GM18870 (cell line): ENCODE data around the gene ARHGAP26.
"Not testable (repeated sequence)": the region's sequence is repeated elsewhere in the genome, so short reads cannot be mapped to it uniquely, and the experiment has no call there.

Experiments used
- ATAC-seq: cut with Tn5 transposase; IDR thresholded peaks from one replicate; pipeline ENCODE4 v1.9.1; 2021; ENCODE audit warnings: moderate library complexity; ENCODE audit not compliant: unreplicated experiment

The ARHGAP26 gene

DNA sequence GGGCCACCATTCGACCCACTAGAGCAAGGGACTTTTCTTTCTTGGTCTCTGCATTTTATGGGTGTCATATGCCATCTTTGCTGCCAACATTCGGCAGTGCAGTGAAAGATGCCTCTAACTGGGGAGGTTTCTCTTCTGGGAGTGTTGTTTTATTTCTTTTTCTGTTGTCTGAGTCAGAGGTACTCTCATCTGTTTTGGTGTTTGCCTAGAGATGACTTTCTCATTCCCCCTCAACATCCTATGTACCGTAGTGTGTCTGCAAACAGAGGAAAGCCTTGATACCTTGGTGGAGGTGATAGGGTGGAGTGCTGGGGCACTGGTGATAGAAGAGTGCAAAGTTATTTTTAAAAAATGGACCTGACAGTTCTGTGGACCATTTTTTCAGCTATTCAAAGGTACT is 182.1 kb downstream of the ARHGAP26 start:
- no peak for ATAC-seq

DNA sequence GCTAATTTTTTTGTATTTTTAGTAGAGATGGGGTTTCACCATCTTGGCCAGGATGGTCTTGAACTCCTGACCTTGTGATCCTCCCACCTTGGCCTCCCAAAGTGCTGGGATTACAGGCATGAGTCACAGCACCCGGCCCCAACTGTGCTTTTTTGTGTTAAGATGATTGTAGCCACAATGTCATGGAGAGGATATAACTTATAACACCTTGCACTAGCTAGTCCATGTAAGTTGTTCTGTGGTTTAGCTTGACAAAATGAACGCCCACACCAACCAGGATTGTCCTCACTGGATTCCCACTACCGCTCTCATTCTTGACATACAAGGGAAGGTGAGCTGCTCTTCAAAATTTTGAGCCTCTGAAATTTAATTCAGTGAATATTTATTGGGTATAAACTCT is 182.7 kb downstream of the ARHGAP26 start:
- not testable (repeated sequence) for ATAC-seq

DNA sequence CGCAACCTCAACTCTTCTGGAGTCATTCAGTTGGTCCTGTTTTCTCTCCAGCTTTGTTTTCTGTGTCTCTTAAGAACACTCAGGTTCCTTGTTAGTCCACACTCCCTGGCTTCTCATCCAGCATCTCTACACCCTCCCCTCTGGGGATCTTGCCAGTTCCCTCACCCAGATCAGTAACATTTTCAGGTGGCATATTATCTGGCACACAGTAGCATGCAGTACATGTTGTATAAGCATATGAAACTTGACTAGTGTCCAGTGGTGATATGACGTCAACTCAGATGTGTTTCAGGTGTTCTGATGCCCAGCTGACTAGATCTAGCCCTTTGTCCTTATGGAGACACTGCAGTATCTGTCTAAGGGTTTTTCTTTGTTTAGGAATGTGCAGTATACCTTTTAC is 184.3 kb downstream of the ARHGAP26 start:
- no peak for ATAC-seq

DNA sequence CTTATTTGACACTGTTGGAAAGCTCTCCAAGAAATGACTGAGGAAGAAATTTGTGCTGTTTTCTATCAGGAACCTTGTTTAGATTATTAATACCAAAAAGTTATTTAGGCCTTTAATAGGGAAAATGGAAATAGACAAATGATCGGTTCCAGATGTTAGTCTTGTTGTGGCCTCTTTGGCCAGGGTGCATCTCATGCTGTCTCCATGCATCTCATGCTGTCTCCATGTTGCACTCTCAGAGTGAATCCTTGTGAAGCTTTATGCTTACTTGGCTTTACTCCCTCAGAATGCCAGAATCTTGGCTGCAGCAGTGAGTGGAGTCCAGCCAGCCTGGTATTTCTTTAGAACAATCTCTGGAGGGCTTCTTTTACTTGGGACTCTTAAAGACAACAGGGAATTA is 185.5 kb downstream of the ARHGAP26 start:
- no peak for ATAC-seq

DNA sequence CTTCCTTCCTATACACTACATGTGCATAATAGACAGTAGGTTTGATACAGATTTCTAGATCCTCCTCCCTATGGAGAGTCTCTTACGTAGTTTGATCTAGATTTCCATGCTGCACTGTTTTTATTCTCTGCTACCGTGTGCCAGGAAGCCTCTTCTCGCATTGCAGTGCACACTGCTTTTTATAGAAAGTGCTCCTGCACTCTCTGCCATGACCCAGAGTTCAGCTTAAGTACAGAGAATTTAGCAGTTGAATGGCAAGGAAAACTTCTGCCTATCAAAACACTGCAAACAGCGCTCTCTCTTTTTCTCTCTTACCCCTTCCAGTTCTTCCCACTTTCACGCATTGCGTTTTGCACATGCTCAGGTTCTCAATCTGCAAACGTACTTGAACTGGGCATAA is 187.4 kb downstream of the ARHGAP26 start:
- ATAC-seq: no peak

DNA sequence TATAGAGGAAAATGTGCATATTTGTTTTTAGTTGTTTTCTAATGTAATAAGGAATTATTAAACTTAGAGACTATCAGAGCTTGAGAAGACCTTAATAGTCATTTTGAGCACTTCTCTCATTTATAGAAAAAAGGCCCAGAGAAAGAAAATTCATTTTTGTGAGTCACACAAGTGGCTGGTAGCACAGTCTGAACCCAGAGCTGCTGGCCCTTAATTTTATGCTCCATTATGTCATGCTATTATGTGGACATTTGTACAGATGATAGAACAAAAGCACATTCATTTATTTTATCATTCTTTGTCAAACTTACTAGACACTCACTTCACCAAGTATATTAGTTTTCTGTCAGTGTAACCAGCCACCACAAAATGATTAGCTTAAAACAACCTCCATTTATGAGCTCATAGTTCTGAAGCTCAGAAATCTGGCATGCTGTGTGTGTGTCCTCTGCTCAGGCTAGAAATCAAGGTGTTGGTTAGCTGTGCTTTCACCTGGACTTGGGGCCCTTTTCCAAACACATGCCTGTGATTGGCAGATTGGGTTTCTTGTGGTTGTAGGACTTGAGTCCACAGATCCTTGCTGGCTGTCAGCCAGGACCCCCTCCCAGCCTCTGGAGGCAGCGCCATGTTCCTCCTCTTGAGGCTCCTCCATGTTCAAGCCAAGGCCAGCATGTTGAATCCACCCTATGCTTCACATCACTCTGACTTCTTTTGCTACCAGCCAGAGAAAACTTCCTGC is 188.9 kb downstream of the ARHGAP26 start:
- ATAC-seq: no peak

DNA sequence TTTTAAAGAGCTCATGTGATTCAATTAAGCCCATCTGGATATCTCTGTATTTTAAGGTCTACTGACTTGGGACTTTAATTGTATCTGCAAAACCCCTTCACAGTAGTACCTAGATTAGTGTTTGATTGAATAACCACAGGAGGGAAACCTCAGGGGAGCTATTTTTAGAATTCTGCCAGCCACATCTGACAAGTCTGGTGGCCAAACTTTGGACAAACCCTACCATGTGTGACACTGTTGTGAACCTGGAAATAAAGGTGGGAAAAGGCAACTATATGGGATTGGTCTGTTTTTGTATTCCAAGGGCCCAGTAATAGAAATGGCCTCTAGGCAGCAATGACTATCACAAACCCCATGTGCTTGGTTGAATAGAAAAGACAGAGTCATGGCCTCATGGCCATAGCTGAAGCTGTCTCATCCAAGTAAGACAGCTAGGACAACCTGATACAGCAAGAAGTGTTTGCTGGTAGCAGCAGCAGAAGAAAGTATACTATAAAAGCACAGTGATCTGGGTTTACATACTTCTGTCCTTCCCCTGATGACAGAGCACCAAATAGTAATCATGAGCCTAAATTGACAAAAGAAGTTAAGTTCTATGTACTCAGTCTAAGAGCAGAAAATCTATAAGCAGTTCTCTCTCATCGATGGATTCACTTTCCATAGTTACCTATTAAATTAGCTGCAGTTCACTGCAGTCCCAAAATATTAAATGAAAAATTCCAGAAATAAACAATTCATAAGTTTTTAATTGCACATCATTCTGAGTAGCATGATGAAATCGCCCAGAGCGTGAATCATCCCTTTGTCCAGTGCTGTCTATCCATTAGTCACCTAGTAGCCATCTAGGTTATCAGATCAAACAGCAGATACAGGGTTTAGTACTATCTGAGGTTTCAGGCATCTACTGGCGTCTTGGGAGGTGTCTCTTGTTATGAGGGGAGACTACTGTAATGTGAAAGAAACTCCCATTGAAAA is 189.8 kb downstream of the ARHGAP26 start:
- ATAC-seq: no peak

DNA sequence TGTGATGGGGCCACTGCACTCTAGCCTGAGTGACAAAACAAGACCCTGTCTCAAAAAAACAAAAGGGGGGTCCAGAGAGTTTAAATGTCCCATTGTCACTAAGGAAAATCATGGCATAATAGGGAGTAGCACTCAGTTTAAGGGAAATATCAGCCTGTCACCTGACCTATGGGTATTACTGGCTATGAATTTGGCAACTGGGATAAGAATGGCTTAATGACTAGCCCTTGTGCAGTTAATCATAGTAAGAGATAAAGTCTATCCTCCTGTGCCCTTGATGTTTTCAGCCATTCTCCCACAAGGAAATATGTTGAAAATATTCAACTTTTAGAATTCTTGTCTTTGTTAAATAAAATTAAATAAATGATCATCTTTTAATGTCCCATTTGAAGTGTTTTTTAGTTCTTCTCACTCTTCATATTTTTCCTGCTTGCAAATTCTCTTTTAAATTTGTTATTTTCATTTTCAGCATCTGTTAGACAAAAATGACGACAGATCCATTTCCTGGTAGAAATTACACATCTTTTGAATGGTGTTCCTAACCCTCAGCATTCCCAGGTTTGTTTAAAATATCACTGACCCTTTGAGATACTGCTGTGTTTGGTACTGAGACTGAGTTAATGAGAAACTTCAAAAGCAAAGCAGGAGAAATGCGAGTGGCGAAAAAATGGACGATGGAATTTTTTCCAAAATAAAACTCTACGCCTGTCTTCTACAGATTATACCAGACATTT is 191.4 kb downstream of the ARHGAP26 start:
- no peak for ATAC-seq

DNA sequence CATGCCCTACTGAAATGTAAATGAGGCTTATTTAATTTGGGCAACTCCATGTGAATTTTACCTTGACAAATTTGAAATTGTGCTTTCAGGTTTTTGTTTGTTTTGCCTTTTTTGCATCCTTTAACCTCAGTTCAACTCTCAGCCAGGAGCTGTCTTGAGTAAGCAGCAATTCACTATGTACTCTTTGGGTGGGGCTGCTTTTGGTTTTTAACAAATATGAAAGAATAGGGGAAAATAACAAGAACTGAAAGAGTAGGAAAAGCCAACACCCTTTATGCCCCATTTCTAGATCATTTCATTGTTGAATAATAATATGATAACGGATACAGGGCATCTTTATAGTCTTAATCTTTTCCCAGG is 192.0 kb downstream of the ARHGAP26 start:
- ATAC-seq: no peak

DNA sequence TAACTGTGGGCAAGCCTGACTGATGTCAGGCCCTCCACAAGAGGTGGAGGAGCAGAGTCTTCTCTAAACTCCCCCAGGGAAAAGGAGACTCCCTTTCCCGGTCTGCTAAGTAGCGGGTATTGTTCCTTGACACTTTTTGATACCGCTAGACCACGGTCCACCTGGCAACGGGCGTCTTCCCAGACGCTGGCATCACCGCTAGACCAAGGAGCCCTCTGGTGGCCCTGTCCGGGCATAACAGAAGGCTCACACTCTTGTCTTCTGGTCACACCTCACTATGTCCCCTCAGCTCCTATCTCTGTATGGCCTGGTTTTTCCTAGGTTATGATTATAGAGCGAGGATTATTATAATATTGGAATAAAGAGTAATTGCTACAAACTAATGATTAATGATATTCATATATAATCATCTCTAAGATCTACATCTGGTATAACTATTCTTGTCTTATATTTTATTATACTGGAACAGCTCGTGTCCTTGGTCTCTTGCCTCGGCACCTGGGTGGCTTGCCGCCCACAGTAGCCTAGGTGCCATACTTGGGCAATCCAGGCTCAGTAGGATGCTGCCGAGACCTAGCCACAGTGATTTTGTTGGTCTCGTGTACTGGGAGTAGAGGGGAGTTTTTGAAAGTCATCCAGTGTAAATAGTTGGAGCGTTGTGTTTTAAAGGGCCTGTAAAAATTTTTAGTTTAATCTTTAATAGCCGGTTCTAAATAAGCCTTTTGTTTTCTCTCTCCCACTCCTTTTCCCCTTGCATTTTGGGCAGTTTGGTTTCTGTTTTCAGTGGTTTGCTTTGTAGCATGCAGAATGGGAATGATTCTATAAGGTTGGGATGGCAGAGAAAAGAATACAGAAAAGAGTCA is 195.3 kb downstream of the ARHGAP26 start:
- not testable (repeated sequence) for ATAC-seq

DNA sequence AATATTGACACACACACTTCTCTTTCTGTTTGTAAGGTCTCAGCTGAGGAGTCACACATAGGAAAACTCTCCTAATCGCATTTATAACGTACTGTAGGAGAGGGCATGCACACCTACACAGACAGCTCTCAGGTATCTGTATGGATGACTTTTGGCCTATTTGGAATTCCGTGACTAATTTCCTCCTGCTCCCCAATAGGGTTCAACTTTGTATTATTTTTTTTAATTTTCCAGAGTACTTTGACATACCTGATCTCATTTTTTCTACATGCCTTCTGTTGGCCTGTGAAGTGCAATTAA is 195.9 kb downstream of the ARHGAP26 start:
- ATAC-seq: no peak

DNA sequence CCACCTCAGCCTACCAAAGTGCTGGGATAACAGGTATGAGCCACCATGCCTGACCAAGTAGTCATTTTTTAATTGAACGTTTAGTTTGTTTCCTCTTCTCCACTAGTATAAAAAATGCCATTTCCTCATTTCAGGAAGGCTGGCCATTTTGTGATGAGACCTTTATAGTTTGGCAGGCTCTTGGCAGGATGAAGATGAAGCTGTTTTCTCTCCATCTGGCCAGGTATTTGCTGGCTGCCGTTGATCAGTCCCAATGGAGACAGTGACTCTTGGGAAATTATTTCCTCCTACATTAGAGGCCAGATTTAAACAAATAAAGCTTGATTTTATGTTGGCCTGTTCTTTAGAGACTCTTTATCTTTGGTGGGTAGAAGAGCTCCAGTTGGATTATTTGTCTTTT is 199.0 kb downstream of the ARHGAP26 start:
- ATAC-seq: no peak

DNA sequence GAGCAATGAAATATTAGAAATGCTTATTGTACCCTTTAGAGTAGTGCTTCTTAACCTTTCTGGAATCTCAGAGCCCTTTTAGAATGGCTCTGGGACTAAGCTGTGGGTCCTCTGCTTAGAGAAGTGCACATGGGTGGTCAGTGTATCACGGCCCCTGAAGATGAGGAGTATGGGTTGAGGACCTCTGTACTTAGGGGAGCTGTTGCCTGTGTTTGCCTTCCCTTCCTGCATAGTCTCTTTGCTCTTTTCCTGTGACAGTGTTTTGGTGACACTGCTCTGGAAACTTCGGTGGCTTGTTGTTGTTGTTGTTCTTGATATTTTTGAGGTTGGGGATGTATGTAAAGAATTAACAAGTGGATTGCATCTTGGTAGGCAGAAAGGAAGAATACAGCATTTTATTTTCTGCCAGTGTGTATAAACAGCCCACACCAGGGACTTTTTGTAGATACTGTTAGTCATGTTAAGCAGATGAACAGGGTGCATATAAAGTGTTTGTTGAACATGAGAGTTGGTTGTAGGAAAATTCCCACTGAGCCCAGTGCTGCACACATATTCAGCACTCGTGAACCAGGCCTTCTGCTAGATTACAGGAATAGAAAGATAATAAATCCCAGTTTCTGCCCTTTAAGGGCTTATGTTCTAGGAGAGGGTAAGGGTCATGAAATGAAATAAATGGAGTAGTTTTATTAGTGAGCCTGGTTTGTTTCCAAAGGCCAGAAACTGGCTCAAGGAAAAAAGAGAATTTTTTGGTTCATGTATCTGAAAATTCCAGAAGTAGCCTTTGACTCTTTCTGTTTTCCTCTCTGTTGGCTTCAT is 199.7 kb downstream of the ARHGAP26 start:
- ATAC-seq: no peak

DNA sequence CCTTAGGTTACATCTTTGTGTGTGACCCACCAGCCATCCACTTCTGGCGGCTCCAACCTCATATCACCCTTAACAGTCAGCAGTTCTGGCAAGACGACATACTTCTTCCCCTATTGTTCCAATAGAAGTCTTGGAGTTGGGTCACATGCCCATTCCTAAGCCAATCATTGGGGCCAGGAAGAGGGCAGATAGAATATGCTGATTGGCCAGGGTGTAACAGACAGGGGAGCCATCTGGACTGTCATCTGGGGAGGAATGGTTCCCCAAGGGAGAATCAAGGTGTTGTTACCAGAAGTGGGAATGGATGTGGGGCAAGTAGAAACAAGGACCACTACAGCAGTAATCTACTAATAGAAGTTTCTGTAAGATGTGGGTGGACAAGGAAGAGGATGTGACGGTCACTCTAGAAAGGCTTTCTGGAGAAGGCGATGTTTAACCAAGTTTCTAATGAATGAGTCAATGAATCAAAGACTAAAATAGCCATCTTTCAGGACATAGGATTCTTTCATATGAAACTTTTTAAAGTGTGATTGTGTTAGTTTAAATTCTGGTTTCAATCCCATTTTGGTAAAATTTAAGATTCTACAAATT is 200.4 kb downstream of the ARHGAP26 start:
- no peak for ATAC-seq

DNA sequence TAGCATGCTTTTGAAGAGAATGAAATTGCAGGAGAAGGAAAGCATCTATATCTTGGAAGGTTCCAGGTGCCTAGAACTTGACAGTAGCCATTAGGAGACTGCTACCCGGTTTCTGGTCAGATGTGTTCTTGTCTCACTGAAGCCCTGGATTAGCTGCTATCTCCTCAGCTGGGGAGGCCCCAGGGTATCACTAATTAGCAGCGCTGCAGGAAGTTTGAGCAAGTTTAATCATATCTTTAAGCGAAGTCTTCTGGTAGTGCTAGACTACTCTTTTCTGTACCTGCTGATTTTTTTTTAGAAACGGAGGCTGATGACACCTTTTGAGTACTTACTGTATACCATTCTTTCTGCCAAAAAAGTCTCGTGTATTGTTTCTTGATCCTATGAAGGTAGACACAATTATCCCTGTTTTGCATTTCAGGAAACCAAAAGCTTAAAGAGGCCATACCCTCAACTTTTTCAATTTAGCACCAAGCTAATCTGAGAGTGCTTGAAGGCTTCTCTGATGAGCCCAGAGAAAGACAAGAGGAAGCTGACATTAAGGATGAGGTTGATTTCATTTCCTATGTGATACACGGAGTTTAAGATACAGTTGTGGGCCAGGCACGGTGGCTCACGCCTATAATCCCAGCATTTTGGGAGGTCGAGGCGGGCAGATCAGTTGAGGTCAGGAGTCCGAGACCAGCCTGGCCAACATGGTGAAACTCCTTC is 201.3 kb downstream of the ARHGAP26 start:
- no peak for ATAC-seq

DNA sequence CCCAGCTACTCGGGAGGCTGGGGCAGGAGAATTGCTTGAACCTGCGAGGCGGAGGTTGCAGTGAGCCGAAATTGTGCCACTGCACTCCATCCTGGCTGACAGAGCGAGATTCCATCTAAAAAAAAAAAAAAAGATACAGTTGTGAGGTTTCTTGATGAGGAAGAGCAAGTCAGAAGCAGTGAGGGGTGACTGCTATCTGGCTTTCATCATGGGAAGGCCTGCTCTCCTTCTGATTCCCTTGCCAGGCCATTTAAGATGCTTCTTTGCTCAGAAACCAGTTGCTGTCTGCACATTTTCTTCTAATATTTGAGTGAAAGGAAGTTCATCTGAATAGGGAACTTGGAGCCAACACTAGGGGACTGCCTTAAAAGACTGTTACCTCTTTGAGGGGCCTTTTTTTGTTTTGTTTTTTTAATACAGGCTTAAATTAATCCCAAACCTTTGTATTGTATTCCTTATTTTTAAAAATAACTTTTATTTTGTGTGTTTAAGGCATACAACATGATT is 201.9 kb downstream of the ARHGAP26 start:
- no peak for ATAC-seq

DNA sequence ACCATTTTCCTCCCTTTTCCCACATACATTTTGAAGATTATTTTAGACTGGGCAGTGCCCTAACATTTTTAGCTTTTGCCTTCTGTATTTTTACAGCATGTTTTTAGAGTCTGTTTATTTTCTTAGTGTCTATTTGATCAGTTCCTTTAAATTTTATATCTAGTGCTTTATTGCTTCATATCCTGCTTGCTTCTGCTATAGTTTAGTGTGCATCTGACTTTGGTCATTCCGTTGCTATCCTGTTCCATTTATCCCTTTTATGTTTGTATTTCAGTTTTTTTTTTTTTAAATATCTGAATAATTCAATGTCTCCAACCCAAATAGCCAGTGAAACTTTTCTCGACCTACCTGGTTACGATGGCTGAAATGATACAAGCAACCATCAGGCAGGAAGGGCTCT is 203.8 kb downstream of the ARHGAP26 start:
- no peak for ATAC-seq

DNA sequence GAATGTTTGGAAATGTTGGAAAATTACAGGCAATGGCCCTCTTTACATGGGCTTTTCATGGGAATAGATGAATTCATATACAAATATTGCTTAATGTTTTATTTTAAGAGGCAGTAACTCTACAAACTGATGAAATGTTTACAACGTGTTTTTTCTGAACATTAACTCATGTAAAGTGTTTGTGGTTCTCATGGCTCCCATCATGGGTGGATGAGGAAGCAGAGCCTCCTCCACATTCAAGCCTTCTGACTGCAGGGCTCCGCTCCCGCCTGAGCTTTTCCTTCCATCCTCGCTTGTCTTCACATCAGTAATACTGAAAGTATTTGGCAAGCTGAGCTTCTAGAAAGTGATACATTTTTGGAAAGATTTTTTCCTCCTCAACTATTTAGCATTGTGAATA is 204.2 kb downstream of the ARHGAP26 start:
- ATAC-seq: no peak

DNA sequence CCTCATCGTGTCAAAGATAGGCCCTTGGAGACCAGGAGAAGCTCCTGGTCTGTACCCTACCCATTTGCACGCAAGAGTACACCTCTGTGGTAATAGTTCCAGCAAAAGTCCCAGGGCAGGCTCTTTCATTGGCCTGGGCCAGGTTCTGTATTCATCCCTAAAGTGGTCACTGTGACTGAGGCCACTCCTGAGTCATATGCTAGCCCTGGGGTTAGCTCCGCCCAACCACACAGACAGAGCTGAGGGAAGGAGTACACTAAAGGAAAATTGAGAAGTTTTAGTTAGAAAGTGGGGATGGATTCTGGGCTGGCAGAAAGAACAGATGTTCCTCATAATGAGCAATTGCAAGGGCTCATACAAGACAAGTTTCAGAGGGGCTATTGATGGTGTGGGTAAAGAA is 206.7 kb downstream of the ARHGAP26 start:
- ATAC-seq: no peak
